GM18498 (cell line): ENCODE results near the gene KRTAP12-1.
"Not testable (repeated sequence)": the region's sequence is repeated elsewhere in the genome, so short reads cannot be mapped to it uniquely, and the experiment has no call there.

Experiments
- ATAC-seq: cut with Tn5 transposase; IDR thresholded peaks from one replicate; pipeline ENCODE4 v1.9.1; 2021; ENCODE audit warnings: mild to moderate bottlenecking, moderate library complexity; ENCODE audit not compliant: unreplicated experiment

Gene KRTAP12-1

DNA sequence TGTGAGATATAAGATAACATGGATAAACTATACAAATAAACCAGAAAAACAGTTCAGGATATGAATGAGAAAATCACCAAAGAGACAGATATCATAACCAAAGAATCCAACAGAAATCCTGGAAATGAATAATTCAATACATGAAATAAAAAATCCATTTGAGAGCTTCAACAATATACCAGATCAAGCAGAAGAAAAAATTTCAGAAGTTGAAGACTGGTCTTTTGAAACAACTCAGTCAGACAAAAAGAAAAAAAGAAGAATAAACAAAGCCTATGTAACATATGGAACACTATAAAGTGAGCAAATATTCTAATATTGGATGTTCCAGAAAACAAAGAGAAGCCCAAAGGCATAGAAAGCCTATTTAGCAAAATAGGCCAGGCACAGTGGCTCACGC, 10.1 kb downstream of the KRTAP12-1 start:
- ATAC-seq = no peak

GRCh38 chr21:44670642-44671432, 11.1 kb downstream of the KRTAP12-1 start:
- no peak for ATAC-seq

DNA sequence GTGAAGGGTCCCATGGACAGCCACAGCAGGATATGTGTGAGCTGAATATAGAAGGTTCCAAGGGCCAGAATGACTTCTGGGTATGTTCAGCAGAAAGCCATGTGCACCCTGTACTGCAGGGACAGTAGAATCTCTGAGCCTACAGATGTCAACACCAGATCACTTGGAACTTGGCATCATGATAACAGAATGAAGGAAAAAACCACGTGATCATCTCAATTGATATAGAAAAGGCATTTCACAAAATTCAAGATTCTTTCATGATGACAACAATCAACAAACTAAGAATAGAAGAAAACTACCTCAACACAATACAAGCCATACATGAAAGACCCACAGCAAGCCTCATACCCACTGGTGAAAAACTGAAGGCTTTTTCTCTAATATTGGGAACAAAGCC, 14.4 kb downstream of the KRTAP12-1 start:
- no peak for ATAC-seq

GRCh38 chr21:44666401-44667320, 15.3 kb downstream of the KRTAP12-1 start, which contains the start of gene KRTAP12-2:
Gene KRTAP12-2, minus strand, starts transcription at chr21:44666927. Its CDS starts 41 bp downstream, at chr21:44666886.
- ATAC-seq = no peak

GRCh38 chr21:44664691-44665090, 17.3 kb downstream of the KRTAP12-1 start:
- ATAC-seq = no peak

GRCh38 chr21:44661567-44661966, 20.4 kb downstream of the KRTAP12-1 start:
- ATAC-seq = not testable (repeated sequence)

- ATAC-seq = no peak
Observed at GRCh38 chr21:44658913-44659595, 22.9 kb downstream of the KRTAP12-1 start.

- ATAC-seq = no peak
Observed at GRCh38 chr21:44658541-44658910, 23.4 kb downstream of the KRTAP12-1 start.

- no peak for ATAC-seq
Observed at GRCh38 chr21:44657635-44658540, 24.1 kb downstream of the KRTAP12-1 start, which contains the start of gene KRTAP12-3. Gene KRTAP12-3, plus strand, starts transcription at chr21:44657932. Its CDS starts 48 bp downstream, at chr21:44657980.

- no peak for ATAC-seq
Observed at GRCh38 chr21:44656868-44657267, 25.1 kb downstream of the KRTAP12-1 start.

DNA sequence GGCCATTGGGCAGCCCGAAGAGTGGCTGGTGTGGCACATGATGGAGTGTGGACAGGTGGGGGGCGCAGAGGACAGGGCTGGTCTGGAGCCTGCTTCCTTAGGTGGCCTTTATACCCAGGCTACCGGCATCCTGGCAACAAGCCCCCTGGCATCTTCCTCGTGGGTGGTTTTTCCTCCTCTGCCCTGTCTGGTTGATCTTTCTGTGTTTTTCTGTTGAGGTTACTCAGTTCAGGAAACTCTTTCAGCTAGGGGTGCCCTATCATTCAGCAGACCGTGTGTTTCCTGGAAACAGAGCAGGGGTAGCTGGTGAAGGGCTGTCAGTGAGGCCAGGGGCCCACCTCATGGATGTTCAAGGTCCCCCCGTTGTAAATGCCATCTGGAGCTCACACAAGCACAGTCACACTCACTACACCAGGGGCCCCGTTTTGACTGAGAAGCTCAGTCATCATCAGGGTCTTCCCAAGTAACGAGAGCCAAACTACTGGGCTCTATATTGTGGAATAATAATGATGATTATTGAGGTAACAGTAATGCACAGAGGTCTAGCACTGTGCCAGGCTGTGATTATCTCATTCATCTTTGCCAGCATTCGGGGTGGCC, 27.3 kb downstream of the KRTAP12-1 start, which contains the start of gene KRTAP12-4:
Gene KRTAP12-4 (minus strand): TSS at position 84 of the 600 bp plus-strand sequence. CDS start 45 bp downstream, at position 39.
- no peak for ATAC-seq

DNA sequence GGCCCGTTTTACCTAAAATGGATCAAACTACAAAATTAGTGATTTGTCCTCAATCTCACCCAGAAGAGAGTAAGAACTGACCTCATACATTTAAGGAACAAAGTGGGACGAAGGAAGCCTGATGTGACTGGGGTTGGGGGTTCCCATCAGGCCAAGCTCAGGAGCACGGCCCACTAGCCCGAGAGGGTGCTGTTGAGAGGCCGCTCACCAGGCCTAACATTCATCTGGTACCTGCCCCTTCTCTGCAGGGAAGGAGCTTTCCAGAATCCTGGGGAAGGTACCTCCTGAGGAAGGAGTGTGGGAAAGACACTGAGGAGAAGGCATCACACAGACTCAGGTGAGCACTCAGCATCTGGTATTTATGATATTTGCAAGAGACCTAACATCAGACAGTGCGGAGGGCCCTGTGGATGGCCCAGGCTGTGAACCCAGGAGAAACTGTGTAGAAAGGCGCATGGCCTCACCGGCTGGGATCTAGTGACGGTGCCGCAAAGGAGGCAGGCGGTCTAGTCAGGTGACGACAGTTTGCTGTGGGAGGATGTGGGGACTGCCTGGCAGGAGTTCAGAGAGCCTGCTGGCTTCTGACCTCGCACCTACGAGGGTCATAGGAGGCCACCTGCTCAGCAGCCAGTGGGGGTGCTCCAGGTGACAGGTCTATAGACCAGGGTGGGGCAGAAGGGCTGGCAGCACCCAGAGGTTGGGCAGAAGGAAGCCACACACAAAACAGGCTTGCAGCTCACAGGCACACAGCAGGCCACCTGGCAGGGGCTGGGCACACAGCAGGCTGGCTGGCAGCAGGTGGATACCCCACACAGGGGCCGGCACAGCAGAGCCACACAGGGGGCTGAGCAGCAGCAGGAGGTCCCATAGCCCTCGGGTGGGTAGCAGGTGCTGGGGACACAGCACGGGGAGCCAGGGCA, 28.0 kb downstream of the KRTAP12-1 start:
- no peak for ATAC-seq

GRCh38 chr21:44653123-44653522, 28.8 kb downstream of the KRTAP12-1 start:
- ATAC-seq = no peak

DNA sequence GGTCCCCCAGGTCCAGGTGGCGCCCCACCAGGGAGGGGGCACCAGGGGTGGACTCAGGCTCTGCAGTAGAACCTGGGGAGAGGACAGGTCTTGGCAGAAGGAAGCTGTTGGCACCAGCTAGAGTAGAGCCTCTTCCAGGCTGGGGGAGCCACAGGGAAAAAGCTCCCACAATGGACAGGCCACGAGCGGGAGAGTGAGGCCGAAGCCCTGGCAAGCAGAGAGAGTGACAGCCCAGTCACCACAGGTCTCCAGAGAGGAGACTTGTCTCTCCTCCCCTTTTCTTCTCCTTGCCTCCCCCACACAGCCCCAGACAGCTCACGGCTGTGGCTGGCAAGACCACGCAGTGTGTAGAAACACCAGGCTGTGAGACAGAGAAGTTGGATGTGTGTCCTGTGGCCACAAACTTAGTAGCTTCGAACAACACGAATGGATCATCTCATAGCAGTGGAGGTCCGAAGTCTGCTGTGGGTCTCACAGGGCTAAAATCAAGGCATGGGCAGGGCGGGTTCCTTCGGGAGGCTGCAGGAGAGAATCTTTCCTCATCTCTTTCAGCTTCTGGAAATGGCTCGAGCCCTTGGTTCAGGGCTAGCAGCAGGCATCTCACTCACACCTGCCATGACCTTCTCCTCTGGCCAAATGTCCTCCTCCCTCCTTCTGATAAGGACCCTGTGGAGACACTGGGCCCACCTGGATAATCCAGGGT, 30.8 kb downstream of the KRTAP12-1 start:
- ATAC-seq = no peak

GRCh38 chr21:44650265-44650972, 31.5 kb downstream of the KRTAP12-1 start:
- ATAC-seq = no peak

- no peak for ATAC-seq
Observed at GRCh38 chr21:44649521-44650100, 32.4 kb downstream of the KRTAP12-1 start.
